ENCODE data around the gene KIF26B.

Gene KIF26B

GRCh38 chr1:245211035-245211749 is 56.4 kb downstream of the KIF26B start:
- DNase-seq, result no peak

DNA sequence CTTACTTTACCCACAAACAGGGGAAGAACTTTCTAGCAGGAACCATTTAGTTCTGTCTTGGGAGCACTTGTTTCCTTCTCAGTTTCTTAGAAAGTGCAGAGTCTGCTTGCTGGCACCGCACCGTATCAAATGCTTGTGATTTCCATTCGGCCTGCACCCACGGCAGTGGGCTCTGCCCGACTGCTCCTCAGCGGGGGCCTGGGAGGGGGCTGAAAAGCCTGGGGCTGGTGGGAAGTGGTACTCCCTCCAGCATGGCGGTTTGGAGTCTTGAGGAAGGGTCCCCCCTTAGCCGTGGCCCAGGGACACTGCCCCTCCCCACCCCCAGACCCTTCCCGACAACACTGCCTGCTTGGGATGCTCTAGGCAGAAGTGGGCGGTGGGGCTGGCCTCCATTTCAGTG is 57.0 kb downstream of the KIF26B start:
- no peak for DNase-seq

- DNase-seq, result no peak
Observed at GRCh38 chr1:245212221-245212710, 57.5 kb downstream of the KIF26B start.

- no peak for DNase-seq
Observed at GRCh38 chr1:245213066-245213831, 58.5 kb downstream of the KIF26B start.

- DNase-seq, result no peak
Observed at GRCh38 chr1:245215071-245215470, 60.3 kb downstream of the KIF26B start.

DNA sequence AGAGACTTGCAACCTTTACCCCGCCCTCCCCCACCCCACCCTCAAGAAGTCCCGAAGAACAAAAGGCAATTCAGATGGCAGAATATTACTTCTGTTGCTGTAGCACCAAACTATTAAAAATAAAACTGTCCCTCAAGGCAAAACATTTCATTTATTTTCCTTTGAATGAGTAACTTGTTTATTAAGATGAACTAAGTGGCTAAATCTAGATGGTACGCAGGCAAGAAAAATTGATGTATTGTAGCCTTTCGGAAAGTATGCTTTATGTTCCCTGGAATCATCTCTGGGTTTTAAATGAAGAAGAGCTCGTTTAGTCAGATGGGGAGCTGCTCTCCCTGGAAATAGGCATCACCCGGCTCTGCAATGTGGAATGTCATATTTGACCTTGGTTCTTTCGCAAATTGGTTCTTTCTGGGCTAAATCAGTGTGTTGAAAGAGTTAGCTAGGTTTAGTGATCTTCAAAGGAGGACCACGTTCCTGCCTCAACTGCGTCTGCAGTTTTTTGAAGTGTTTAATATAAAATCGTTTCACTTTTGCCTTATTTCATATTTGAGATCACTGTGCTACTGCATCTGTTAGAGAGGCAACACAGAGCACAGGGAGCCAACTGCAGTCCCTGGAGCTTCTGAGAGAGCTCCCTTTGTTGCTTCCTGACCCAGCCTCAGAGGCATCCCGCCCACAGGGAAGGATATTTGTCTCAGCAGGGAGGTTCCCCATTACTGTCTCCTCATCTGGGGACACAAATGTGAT is 61.8 kb downstream of the KIF26B start:
- DNase-seq, result no peak

DNA sequence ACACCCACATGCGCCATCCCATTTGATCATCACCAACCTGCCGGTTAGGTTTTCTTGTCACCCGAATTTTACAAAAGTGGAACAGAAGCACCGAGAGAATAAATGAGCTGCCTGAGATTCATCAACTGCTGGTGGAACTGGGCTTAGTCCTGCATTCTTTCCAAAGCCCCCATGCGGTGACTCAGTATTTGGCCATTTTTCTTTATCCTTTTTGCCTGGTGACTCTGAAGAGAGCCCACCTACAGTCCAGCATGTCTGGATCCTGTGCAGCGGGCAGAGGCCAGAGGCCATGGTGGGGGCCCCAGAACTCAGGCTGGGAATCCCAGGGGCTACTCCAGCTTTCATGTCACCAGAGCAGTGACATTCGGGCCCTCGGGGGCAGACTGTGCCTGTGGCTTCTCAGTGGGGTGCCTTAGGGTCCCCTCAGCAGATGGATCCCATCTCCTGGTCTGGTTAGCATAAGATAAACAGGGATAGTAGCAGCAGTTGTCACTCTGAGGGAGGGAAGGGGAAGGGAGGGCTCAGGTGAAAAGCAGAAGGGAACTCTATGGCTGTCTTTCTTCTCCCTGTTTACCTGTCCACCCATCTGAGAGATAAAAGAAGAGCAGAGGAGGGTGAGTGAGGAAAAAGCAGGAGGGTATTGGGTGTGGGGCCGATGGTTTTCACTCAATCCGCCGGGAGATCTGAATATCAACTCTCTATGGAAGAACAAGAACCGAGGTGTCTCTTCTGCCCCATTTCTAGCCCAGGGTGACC is 63.2 kb downstream of the KIF26B start:
- no peak for DNase-seq

- no peak for DNase-seq
Observed at GRCh38 chr1:245220381-245220985, 65.7 kb downstream of the KIF26B start.

DNA sequence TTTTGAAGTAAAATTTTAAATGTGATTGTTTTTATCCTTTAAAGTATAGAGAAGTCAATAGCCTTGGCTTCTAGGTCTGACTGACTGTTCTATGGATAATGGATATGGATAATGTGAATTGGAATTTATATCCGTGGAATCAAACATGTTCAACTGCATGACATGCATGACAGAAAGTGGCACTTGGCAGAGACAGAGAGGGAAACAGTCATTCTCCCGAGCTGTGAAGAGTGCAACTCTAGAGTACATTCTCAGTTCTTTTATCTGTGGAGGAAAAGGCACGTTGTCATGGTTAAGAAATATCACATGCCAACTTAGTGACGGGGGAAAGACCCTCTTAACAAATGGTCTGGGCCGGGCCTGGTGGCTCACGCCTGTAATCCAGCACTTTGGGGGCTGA is 67.0 kb downstream of the KIF26B start:
- no peak for DNase-seq

- no peak for DNase-seq
Observed at GRCh38 chr1:245222931-245223595, 68.3 kb downstream of the KIF26B start.

- no peak for DNase-seq
Observed at GRCh38 chr1:245225322-245226202, 70.8 kb downstream of the KIF26B start.

DNA sequence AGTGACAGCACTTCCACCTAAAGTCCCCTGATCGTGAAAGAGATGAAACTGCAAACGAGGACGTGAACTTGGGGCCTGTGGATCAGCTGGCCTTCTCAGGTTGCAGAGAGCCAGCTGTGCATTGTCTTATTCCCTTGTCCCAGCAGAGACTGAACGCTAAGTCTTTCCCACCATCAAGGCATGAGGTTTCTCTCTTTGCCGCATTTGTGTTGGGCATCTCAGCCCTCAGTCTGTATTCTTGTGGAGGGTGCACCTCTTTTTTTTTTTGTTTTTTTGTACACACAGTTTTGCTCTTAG is 71.4 kb downstream of the KIF26B start:
- DNase-seq, result no peak

GRCh38 chr1:245229051-245229450 is 74.3 kb downstream of the KIF26B start:
- DNase-seq, result no peak

GRCh38 chr1:245232931-245233330 is 78.1 kb downstream of the KIF26B start:
- DNase-seq, result no peak

GRCh38 chr1:245234217-245235081 is 79.7 kb downstream of the KIF26B start:
- DNase-seq, result no peak

GRCh38 chr1:245235156-245235555 is 80.4 kb downstream of the KIF26B start:
- no peak for DNase-seq

DNA sequence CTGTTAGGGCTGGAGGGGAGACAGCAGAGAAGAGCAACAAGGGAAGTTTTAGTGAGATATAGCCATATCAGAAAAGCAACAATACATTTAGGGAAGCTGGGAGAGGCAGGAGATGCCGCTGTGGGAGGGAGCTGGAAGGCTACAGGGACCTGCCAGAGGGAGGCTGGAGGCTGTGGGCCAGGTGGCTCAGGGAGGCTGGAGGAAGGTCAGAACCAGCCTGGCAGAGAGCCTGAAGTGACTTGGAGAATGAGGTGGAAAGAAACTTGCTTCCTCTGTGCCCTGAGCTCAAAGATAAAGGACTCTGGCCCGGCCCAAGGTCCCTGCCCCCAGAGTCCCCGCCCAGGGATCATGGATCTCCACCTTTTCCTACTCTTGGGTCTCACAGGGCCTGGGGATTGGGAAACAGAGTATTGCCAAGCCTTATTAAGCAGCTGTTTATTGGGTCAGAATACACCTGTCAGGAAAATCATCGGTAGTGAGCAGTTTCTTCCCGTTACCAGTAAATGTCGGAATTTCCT is 85.9 kb downstream of the KIF26B start:
- no peak for DNase-seq

DNA sequence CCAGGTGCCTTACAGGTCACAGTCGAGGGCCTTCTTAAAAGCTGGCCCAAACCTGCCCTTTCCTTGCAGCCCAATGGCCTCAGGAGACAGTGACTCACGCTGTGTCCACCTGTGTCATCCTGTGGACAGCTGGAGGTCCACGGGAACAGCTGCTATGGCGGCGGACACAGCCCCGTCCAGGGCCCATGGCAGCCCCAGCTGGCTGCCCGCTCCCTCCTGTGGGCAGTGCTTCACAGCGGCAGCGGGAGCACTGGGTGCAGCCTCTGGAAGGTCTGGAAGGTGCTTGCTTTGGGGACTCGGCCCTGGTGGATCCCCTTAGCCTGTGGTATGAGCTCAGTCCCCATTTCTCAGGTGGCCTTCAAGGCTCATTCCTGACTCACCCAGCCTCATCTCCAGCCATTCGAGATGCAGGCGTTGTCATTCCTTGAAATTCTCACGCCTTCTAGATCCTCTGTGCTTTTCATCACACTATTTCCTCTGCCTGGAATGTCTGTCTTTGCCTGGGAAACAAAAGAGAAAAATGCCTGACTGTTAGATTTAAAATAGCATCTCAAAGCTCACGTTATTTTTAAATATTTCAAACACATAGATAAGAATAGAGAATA is 86.8 kb downstream of the KIF26B start:
- DNase-seq, result no peak

DNA sequence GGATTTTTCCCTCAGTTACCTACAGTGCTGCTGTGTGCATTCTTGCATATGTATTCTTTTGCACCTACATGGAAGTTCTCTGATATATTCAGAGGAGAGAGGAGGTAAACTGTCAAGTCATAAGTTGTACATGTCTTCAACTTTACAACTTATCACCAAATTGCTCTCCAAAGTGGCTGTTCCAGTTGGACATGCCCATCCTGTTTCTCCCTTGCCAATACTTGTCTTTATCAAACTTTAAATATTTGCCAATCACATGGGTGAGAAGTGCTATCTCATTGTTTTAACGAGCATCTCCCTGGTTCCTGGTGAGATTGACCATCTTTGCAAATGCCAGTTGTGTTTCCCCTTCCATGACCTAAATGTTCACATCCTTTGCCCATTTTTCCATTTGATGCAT is 88.2 kb downstream of the KIF26B start:
- no peak for DNase-seq

Data from activated naive CD4-positive, alpha-beta T cell (primary cell).